Measurements from ENCODE around the gene PCIF1.
"Not testable (repeated sequence)": the region's sequence is repeated elsewhere in the genome, so short reads cannot be mapped to it uniquely, and the experiment has no call there.

Gene PCIF1

DNA sequence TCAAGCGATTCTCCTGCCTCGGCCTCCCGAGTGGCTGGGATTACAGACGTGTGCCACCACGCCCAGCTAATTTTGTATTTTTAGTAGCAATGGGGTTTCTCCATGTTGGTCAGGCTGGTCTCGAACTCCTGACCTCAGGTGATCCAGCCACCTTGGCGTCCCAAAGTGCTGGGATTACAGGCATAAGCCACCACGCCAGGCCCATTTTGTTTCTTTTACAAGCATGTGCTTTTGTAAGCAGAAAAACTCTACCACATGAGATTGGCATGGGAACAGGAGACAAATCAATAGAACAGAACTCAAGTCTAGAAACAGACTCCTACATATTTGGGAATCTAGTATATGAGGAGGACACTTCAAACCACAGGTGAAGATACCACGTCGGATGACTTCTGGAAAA, 21.8 kb downstream of the PCIF1 start:
- H3K27ac ChIP-seq (ENCODE audit: low read length); H3K9me3 ChIP-seq (ENCODE audit: control insufficient read depth in 1 of 2, low read length in 2 of 2); H3K4me1 ChIP-seq (ENCODE audit: control insufficient read depth in 1 of 2, insufficient read depth in 2 of 2, low read length in 2 of 2); H3K4me3 ChIP-seq (ENCODE audit: low read depth in 1 of 2, low read length in 2 of 2); H3K27me3 ChIP-seq (ENCODE audit: low read depth, low read length): not testable (repeated sequence)
- H3K36me3 ChIP-seq (ENCODE audit: control insufficient read depth in 1 of 2, insufficient read depth in 2 of 2, low read length in 2 of 2), result peaks cover 63 to 81% of the 10 kb centered on the region in 2 donors

DNA sequence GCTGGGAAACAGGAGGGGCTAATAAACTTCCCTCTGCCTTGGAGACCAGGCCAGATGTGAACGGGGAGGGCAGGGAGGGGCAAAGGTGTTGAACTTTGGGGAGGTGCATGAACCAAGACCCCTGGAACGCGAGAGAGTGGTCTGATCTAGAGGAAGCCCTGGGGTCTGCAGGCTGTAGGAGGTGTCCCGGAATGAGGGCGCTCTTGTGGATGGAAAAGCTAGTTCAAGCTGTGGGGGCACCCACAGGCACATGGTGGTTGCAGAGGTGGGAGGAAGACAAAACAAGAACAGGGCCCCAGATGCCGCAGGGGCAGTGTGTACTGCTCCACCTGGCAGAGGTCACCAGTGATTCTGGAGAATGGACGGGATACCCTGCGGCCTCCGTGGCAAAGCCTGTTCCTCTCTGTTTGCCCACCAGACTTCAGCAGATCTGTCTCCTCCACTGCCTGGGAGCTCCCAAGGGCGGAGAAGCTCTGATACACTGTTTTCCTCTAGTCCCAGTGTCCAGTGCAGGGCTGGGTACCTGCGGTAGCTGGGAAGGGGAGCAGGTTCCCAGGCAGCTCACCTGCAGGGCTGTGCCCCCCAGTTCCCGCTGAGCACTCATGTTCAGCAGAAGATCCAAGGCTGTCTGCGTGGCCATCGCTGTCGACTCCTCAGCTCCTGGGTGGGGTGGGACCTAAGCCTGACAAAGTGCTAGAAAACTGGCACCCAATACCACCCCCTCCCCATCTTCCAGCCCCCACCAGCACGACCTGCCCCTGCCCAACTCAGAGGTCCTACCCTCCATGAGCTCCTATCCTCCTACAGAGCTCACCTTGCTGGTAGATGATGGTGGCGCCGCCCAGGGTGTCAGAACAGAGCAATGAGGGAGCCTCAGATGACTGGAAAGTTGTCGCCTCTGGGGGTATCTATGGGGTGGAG, 22.8 kb downstream of the PCIF1 start:
- no peaks in the 10 kb centered on the region for H3K27me3 ChIP-seq (ENCODE audit: low read depth, low read length)
- H3K36me3 ChIP-seq (ENCODE audit: control insufficient read depth in 1 of 2, insufficient read depth in 2 of 2, low read length in 2 of 2), result peaks cover 63 to 81% of the 10 kb centered on the region in 2 donors
- H3K27ac ChIP-seq (ENCODE audit: low read length), result no peak overlapping the region
- H3K9me3 ChIP-seq (ENCODE audit: control insufficient read depth in 1 of 2, low read length in 2 of 2), result peaks cover 0 to 4% of the 10 kb centered on the region in 2 donors
- H3K4me3 ChIP-seq (ENCODE audit: low read depth in 1 of 2, low read length in 2 of 2), result no peak overlapping the region
- no peaks in the 10 kb centered on the region for H3K4me1 ChIP-seq (ENCODE audit: control insufficient read depth in 1 of 2, insufficient read depth in 2 of 2, low read length in 2 of 2)

DNA sequence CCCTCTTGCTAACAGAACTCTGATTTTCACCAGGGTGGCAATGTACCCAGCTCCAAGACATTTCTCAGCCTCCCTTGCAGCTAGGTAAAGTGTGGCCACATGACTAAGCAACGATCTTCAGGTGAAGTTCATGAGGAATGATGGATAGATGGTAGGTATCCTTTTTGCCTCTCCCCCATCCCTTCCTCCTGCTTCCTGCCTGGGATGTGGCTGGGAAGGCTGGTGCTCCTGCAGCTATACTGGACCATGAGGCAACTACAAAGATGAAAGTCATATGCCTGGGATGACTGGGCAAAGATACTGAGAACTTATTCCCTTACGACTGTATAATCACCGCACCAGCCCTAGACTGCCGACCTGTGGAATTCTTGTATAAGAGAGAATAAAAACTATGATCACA, 24.1 kb downstream of the PCIF1 start:
- Histone ChIP-seq H3K27ac (ENCODE audit: low read length) (no peak overlapping the region), H3K4me3 (ENCODE audit: low read depth in 1 of 2, low read length in 2 of 2) (no peak overlapping the region), H3K4me1 (ENCODE audit: control insufficient read depth in 1 of 2, insufficient read depth in 2 of 2, low read length in 2 of 2) (no peaks in the 10 kb centered on the region), H3K27me3 (ENCODE audit: low read depth, low read length) (no peaks in the 10 kb centered on the region), H3K36me3 (ENCODE audit: control insufficient read depth in 1 of 2, insufficient read depth in 2 of 2, low read length in 2 of 2) (peaks cover 60 to 78% of the 10 kb centered on the region in 2 donors), H3K9me3 (ENCODE audit: control insufficient read depth in 1 of 2, low read length in 2 of 2) (peaks cover 0 to 4% of the 10 kb centered on the region in 2 donors)

DNA sequence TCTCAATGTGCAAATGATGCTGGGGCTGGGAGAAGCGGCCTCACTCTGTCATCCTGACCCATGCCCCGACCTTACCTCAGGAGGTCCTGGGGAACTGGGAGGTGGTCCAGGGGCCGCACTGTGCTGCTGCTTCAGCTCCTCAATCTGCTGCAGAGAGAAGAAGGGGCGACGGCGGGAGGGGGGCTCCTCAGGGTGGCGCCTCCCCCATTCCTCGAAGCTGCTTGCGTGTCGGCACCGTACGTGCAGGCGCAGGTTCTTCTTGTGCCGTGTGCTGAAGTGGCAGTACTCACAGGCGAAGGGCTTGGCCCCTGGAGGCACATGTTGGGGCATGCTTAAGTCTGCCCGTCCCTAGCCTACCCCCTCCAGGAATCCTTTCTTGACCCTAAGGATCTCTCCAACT, 24.6 kb downstream of the PCIF1 start:
- H3K4me3 ChIP-seq (ENCODE audit: low read depth in 1 of 2, low read length in 2 of 2), result no peak overlapping the region
- no peaks in the 10 kb centered on the region for H3K27me3 ChIP-seq (ENCODE audit: low read depth, low read length)
- peaks cover 64 to 78% of the 10 kb centered on the region in 2 donors for H3K36me3 ChIP-seq (ENCODE audit: control insufficient read depth in 1 of 2, insufficient read depth in 2 of 2, low read length in 2 of 2)
- H3K4me1 ChIP-seq (ENCODE audit: control insufficient read depth in 1 of 2, insufficient read depth in 2 of 2, low read length in 2 of 2), result no peaks in the 10 kb centered on the region
- H3K9me3 ChIP-seq (ENCODE audit: control insufficient read depth in 1 of 2, low read length in 2 of 2), result peaks cover 0 to 4% of the 10 kb centered on the region in 2 donors
- no peak overlapping the region for H3K27ac ChIP-seq (ENCODE audit: low read length)

DNA sequence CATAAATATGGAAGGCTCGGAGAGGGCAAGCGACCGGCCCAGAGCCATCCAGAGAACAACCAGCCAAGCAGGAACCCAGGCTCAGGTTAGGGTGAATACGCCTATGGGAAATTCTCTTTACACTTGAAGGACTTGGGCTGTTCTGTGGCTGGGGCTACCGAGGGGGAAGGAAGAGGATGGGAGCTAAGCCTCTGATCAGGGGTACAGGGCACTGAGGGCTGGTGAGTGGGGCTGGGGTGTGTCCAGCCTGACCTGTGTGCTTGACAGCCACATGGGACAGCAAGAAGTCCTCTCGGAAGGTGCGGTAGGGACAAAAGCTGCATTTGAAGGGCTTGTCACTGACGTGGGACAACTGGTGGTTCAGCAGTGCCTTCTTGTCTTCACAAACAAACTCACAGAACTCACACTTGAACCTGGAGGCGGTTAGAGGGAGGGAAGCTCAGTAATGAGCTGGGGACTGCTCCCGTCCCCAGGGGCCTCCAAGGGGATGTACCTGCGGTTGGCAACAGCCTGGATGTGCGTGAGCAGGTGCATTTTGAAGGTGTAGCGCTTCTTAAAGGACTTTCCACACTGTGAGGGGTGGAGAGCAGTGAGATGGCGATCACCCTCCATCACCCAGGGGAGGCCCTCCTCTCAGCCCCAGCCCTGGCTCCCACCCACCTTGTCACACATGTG, 25.6 kb downstream of the PCIF1 start:
- H3K9me3 ChIP-seq (ENCODE audit: control insufficient read depth in 1 of 2, low read length in 2 of 2), result peaks cover 0 to 4% of the 10 kb centered on the region in 2 donors
- peaks cover 69 to 86% of the 10 kb centered on the region in 2 donors for H3K36me3 ChIP-seq (ENCODE audit: control insufficient read depth in 1 of 2, insufficient read depth in 2 of 2, low read length in 2 of 2)
- H3K4me1 ChIP-seq (ENCODE audit: control insufficient read depth in 1 of 2, insufficient read depth in 2 of 2, low read length in 2 of 2), result no peaks in the 10 kb centered on the region
- H3K27me3 ChIP-seq (ENCODE audit: low read depth, low read length), result no peaks in the 10 kb centered on the region
- H3K4me3 ChIP-seq (ENCODE audit: low read depth in 1 of 2, low read length in 2 of 2), result no peak overlapping the region
- no peak overlapping the region for H3K27ac ChIP-seq (ENCODE audit: low read length)

DNA sequence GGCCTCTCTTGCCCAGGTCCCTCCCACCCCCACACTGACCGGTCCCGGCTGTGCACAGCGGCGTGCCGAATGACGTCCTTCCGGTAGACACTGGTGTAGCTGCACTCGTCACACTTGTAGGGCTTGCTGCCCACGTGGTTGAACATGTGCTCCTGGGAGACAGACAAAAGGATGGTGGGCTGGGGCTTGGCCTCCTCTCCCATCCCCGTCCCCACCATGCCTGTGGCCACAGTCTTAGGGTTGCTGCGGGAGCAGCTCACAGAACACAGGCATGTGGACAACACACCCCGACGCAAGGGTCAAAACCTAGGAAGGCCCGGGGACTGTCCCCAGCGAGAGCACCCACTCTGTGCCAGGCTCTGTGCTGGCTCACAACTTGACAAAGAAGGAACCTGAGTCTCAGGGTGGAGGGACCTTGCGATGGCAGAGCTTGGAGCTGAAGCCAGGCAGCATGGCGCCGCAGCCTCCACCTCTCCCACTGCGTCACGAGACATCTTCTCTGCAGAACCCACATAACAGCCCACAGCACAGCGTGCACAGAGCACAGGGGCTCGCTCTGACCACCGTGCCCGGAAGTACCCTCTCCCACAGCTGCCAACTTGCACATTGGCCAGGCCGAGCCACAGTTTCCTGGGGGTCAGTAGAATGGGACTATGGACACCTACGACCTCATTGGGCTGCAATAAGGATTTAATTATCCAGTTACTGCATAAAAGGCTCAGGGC, 27.7 kb downstream of the PCIF1 start:
- no peak overlapping the region for H3K4me3 ChIP-seq (ENCODE audit: low read depth in 1 of 2, low read length in 2 of 2)
- H3K9me3 ChIP-seq (ENCODE audit: control insufficient read depth in 1 of 2, low read length in 2 of 2), result peaks cover 0 to 4% of the 10 kb centered on the region in 2 donors
- no peaks in the 10 kb centered on the region for H3K4me1 ChIP-seq (ENCODE audit: control insufficient read depth in 1 of 2, insufficient read depth in 2 of 2, low read length in 2 of 2)
- H3K36me3 ChIP-seq (ENCODE audit: control insufficient read depth in 1 of 2, insufficient read depth in 2 of 2, low read length in 2 of 2), result peaks cover 68 to 88% of the 10 kb centered on the region in 2 donors
- no peak overlapping the region for H3K27ac ChIP-seq (ENCODE audit: low read length)
- H3K27me3 ChIP-seq (ENCODE audit: low read depth, low read length), result no peaks in the 10 kb centered on the region

DNA sequence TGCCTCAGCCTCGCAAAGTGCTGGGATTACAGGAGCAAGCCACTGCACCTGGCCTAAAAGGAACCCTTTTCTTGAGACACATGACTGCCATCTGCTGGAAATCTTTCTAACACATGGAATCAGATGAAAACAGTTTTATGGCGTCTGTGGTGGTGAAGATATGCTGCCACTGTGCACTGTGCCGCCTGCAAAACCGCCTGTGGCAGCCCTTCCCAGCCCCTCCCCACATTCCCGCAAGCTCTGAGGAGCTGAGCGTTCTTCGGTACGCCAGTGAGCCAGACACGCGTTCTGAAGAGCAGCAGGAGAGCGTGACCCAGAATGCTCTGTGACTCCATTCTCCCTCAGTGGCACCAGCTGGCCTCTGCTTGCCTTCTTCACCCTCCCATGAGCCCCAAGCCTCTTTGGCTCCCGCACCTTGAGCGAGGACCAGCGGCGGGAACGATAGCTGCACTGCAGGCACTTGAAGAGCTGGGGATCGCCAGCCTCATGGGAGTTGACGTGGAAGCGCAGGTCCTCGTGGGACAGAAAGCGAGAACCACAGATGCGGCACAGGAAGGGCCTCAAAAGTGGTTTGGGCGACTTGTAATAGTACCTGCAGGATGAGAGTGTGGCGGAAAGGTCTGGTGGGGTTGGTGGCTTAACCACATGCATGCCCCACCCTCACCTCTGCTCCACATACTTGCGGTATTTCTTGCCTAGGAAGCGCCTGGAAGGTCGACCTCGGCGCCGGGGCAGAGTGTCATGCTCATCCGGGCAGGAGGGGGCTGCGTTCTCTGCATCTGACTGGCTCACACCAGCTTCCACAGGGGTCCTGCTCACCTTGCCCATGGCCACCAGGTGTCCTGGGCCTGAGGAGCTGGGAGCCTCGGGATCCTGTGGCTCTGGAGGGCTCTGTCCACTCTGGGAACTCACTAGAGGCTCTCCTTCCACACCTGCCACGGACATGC, 28.8 kb downstream of the PCIF1 start:
- peaks cover 0 to 4% of the 10 kb centered on the region in 2 donors for H3K9me3 ChIP-seq (ENCODE audit: control insufficient read depth in 1 of 2, low read length in 2 of 2)
- H3K27me3 ChIP-seq (ENCODE audit: low read depth, low read length), result no peaks in the 10 kb centered on the region
- no peak overlapping the region for H3K4me3 ChIP-seq (ENCODE audit: low read depth in 1 of 2, low read length in 2 of 2)
- H3K4me1 ChIP-seq (ENCODE audit: control insufficient read depth in 1 of 2, insufficient read depth in 2 of 2, low read length in 2 of 2), result no peaks in the 10 kb centered on the region
- H3K36me3 ChIP-seq (ENCODE audit: control insufficient read depth in 1 of 2, insufficient read depth in 2 of 2, low read length in 2 of 2), result peaks cover 68 to 88% of the 10 kb centered on the region in 2 donors
- no peak overlapping the region for H3K27ac ChIP-seq (ENCODE audit: low read length)

DNA sequence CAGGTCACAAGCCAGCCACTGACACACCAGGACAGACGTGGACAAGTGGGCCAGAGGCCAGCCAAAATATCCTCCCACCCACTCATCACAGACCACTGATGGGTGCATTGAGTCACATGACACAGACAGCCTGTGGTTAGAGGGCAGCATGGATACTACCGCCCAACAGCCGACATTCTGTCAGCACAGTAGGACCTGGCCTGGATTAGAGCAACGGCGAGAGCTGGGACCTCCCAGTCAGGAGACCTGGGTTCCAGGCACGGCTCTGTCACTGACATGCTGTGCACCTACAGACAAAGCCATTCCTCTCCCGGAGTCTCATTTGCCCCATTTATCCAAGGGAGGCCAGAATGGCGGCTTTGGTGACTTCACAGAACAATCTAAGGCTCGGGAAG, 29.5 kb downstream of the PCIF1 start:
- peaks cover 64 to 88% of the 10 kb centered on the region in 2 donors for H3K36me3 ChIP-seq (ENCODE audit: control insufficient read depth in 1 of 2, insufficient read depth in 2 of 2, low read length in 2 of 2)
- no peak overlapping the region for H3K4me3 ChIP-seq (ENCODE audit: low read depth in 1 of 2, low read length in 2 of 2)
- H3K27me3 ChIP-seq (ENCODE audit: low read depth, low read length), result no peaks in the 10 kb centered on the region
- H3K4me1 ChIP-seq (ENCODE audit: control insufficient read depth in 1 of 2, insufficient read depth in 2 of 2, low read length in 2 of 2), result no peaks in the 10 kb centered on the region
- peaks cover 0 to under 1% of the 10 kb centered on the region in 2 donors for H3K9me3 ChIP-seq (ENCODE audit: control insufficient read depth in 1 of 2, low read length in 2 of 2)
- H3K27ac ChIP-seq (ENCODE audit: low read length), result no peak overlapping the region

DNA sequence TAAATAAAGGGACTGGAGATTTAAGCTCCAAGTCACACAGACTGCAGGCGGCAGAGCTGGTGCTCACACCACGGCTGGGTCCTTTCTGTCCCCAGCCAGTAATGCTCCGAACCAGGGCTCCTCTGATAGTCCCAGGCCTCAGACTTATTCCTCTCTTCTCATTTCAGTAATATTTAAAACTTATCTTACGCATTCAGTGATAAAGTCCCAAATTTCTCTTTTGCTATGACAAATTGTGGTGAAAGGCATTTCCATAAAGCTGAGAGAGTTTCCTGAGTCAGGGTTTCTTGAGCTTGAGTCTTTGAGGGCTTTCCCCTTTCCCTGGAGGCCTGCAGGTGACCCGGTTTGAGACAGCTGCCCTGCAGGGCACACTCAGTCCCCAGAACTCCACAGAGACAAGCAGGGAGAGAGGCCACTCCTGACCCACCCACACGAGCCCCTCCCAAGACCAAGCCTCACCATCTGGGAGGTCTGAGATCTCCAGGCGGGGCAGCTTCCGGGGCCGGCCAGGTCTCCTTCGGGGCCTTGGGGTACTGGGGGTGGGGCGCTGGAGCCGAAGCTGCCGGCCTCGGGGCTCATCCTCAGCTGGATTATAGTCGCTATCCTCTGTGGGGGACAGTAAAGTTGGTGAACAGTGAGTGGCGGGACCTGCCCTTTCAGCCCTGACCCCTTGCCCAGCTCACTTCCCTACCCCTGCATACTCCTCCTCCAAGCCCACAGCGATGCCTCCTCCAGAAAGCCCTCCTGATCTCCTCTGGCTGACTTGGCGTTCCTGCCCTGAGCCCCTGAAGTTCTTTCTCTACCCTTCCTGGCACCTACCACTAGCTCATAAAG, 30.9 kb downstream of the PCIF1 start:
- H3K4me1 ChIP-seq (ENCODE audit: control insufficient read depth in 1 of 2, insufficient read depth in 2 of 2, low read length in 2 of 2), result peaks cover 6 to 12% of the 10 kb centered on the region in 2 donors

DNA sequence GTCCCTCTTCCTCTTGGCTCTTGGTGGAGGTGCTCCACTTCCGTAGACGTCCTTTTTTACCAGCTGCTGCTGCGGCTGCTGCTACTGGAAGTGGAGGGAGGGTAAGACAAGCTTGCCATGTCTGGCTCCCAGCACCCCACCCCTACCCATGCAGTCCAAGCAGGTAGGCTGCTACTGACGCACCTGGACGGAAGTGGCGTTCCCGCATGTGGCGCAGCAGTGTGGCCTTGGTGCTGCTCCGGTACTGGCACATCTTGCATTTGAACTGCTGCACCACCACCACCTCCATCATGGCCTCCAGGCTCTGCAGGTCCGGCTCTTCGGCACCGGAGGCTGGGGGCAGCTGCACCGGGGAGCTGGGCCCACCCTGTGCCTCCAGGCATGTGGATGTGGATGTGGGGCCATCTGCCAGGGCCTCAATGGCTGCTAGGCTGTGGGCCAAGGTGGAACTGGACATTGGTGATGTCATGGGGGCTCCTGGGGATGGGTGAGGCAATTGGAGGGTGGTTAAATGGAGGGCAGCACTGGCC, 33.1 kb downstream of the PCIF1 start:
- Histone ChIP-seq H3K4me3 (ENCODE audit: low read depth in 1 of 2, low read length in 2 of 2) (no peak overlapping the region), H3K27me3 (ENCODE audit: low read depth, low read length) (no peaks in the 10 kb centered on the region), H3K9me3 (ENCODE audit: control insufficient read depth in 1 of 2, low read length in 2 of 2) (no peaks in the 10 kb centered on the region), H3K36me3 (ENCODE audit: control insufficient read depth in 1 of 2, insufficient read depth in 2 of 2, low read length in 2 of 2) (peaks cover 31 to 64% of the 10 kb centered on the region in 2 donors), H3K4me1 (ENCODE audit: control insufficient read depth in 1 of 2, insufficient read depth in 2 of 2, low read length in 2 of 2) (peaks cover 11 to 18% of the 10 kb centered on the region in 2 donors), H3K27ac (ENCODE audit: low read length) (no peak overlapping the region)

More for the DNA sequence above, 30.9 kb downstream of the PCIF1 start:
- H3K27me3 ChIP-seq (ENCODE audit: low read depth, low read length), result no peaks in the 10 kb centered on the region
- no peak overlapping the region for H3K27ac ChIP-seq (ENCODE audit: low read length)
- no peak overlapping the region for H3K4me3 ChIP-seq (ENCODE audit: low read depth in 1 of 2, low read length in 2 of 2)
- H3K36me3 ChIP-seq (ENCODE audit: control insufficient read depth in 1 of 2, insufficient read depth in 2 of 2, low read length in 2 of 2), result peaks cover 51 to 79% of the 10 kb centered on the region in 2 donors
- H3K9me3 ChIP-seq (ENCODE audit: control insufficient read depth in 1 of 2, low read length in 2 of 2), result no peaks in the 10 kb centered on the region
